GM19452 (cell line): ENCODE data around the gene CPLX1.

Experiments
- ATAC-seq: cut with Tn5 transposase; IDR thresholded peaks from one replicate; pipeline ENCODE4 v1.9.1; 2021; ENCODE audit not compliant: unreplicated experiment

CPLX1 gene

GRCh38 chr4:856225-856901, 30.4 kb upstream of the CPLX1 start:
- ATAC-seq, result no peak

GRCh38 chr4:855880-856224, 29.9 kb upstream of the CPLX1 start:
- ATAC-seq, result no peak

DNA sequence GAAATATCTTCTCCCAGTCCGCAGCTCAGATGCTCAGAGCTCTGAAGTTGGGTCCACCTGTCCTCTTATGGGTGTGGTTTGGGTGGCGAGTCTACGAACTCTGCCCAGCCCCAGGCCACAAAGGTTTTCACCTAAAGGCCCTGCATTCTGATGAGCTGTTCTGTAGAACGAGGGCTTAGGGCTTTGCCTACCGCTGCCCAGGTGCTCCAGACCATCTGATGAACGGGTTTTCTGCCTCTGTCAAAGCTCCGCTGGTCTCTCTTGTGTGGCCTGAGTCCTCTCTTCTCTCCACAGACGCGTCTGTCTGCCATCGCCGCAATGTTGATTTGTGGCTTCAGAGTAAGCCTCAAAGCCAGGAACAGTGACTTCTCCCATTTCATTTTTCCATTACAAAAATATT, 28.4 kb upstream of the CPLX1 start:
- no peak for ATAC-seq

- ATAC-seq, result no peak
Observed at GRCh38 chr4:853416-853781, 27.5 kb upstream of the CPLX1 start.

- ATAC-seq, result no peak
Observed at GRCh38 chr4:851701-852430, 25.9 kb upstream of the CPLX1 start.

DNA sequence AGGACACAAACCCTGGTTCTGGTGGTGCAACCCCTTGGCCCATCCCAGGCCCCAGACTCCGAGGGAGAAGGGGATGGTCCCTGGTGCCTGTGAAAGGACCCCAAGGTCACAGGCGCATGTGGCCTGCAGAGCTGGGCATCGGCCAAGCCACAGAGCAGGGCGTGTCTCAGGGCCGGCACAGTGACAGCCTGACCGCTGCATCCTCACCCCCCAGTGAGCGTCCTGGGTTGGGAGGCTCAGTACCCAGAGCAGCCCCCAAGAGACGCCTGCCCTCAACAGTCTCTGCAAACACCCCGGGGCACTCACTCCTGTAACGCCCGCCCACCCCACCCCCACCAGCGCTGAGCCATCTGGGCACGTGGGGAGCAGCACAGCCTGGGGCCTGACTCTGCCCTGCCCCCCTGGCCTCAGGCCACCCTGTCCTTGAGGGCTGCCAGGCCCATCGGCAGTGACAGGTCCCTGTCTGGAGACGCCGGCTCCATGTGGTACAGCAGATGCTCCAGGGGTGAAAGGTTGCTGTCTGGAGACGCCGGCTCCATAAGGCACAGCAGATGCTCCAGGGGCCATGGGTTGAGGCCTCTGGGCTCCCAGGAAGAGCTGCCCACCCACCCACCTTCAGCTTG, 24.5 kb upstream of the CPLX1 start:
- no peak for ATAC-seq

GRCh38 chr4:849478-850175, 23.7 kb upstream of the CPLX1 start:
- ATAC-seq, result no peak

GRCh38 chr4:848803-849477, 23.0 kb upstream of the CPLX1 start:
- ATAC-seq, result no peak

- no peak for ATAC-seq
Observed at GRCh38 chr4:848307-848691, 22.4 kb upstream of the CPLX1 start.

DNA sequence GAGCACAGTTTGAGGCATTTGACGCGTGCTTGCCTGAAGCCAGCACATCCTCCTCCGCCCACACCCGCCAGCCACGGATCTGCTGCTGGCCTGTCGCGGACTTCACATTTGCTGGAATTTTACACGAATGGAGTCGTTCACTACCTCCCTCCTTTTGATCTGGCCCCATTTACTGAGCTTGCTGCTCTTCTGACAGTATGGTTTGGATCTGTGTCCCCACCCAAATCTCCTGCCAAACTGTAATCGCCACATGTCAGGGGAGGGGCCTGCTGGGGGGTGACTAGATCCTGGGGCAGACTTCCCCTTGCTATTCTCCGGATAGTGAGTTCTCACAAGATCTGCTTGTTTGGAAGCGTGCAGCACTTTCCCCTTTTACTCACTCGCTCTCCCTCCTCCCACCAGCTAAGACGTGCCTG, 19.9 kb upstream of the CPLX1 start:
- no peak for ATAC-seq

DNA sequence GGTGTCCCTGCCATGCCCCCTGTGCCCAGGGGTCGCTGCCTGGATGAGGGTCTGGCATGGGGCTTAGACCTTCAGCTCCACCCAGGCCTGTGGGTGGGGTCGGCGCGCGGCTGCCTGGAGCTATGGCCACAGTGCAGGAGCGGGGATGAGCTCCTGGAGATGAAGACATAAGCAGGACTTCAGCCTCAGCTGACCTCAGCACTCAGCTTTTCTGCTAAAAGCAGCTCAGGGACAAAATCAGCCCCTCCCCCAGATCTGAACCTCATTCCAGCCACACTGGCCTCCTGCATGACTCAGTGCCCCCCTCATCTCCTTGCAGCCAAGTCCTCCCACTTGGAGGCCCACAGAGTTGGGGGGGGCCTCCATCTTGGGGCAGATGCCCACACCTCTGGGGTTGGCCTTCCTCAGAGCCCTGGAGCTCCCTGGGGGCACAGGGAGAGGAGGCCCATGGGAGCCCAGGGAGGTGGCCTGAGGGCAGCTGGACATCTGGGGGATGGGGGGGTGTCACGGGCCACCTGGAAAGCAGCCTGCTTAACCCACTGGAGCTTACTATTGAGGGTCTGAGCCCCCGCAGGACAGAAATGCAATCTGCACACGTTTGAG, 19.4 kb upstream of the CPLX1 start:
- no peak for ATAC-seq

GRCh38 chr4:844752-845232, 18.9 kb upstream of the CPLX1 start:
- ATAC-seq, result no peak

- ATAC-seq, result no peak
Observed at GRCh38 chr4:839675-840443, 13.9 kb upstream of the CPLX1 start.

DNA sequence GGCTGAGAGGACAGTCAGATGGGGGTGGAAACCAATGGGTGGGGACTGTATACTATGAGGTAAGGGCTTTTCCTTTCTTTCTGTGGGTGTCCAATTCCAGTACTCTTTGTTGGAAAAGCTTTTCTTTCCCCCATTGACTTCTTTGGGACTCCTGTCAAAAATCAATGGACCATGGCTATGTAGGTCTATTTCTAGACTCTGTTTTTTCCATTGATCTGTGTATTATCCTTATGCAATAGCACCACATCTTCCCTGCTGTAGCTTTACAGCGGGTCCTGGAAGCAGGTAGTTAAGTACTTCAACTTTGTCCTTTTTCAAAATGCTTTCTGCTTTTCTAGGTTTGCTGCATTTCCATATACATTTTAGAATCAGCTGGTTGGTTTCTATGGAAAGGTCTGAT, 11.8 kb upstream of the CPLX1 start:
- no peak for ATAC-seq

DNA sequence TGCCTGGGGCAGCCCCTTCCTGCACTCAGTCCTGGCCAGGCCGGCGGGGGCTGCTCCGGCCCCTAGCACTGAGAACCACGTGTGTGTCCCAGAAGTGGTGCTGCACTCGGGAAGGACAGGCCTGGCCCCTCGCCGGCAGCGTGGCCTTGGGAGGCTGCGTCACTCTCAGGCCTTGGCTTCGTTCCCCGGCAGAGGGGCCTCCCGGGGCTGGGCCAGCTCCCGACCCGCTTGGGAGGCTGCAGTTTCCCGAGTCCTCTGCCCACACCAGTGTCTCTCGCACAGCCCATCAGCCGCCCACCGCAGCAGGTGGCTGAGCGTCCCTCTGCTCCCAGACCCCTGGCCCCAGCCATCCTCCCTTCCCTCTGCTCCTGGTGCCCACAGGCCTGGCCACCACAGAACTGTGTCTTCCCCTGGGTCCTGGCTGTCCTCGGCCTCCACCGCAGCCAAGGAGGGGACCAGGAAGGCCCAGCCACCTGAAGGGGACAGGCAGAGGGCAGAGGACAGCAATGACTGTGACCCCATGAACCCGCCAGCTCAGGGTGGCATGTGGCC, 10.9 kb upstream of the CPLX1 start:
- ATAC-seq, result no peak

GRCh38 chr4:836003-836511, 10.1 kb upstream of the CPLX1 start:
- no peak for ATAC-seq

DNA sequence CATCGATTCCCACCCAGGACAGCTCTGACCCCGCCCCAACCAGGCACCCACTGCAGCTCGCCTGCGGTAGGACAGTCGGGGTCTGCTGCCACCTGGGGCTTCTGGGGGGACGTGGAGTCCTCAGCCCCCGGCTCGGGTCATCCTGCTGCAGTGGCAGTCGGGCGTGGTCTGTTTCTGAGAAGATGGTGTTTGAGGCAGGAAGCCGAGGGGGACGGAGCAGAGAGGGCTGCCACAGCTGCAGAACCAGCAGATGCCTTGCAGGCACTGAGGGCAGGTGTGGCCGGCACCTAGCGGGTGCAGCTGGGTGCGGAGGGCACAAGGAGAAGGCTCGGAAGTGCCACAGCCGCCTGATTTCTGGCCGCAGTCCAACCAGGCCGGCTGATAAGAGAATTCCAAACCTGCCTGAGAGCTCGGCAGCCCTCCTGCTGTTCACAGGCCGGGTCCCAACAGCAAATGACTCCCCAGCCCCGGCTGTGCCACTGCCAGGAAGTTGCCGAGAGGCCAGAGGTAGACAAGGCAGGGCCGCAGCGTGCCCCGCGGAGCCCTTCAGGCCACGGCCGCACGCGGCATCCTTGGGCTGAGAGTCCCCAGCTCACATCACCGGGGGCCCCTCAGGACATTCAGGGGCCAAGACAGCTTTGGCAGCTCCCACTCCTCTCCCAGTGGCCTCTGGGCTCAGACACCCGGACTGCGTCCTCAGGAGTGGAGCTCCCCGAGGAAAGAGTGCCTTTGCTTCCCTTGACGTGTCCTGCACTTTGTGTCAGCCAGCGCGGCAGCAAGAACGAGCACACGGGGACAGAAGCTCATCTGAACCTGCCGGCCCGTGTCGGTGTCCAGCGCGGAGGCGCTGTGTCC, 9.4 kb upstream of the CPLX1 start:
- no peak for ATAC-seq

GRCh38 chr4:834368-835147, 8.6 kb upstream of the CPLX1 start:
- ATAC-seq, result no peak
